ENCODE results near the gene GUCA2A. TPM values are rescaled to one million over a fixed set of nuclear protein-coding genes. Genes with fewer than 3 reads are reported as not detected.

The GUCA2A gene, protein sequence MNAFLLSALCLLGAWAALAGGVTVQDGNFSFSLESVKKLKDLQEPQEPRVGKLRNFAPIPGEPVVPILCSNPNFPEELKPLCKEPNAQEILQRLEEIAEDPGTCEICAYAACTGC
- total RNA-seq, result not detected in 2 replicates

DNA sequence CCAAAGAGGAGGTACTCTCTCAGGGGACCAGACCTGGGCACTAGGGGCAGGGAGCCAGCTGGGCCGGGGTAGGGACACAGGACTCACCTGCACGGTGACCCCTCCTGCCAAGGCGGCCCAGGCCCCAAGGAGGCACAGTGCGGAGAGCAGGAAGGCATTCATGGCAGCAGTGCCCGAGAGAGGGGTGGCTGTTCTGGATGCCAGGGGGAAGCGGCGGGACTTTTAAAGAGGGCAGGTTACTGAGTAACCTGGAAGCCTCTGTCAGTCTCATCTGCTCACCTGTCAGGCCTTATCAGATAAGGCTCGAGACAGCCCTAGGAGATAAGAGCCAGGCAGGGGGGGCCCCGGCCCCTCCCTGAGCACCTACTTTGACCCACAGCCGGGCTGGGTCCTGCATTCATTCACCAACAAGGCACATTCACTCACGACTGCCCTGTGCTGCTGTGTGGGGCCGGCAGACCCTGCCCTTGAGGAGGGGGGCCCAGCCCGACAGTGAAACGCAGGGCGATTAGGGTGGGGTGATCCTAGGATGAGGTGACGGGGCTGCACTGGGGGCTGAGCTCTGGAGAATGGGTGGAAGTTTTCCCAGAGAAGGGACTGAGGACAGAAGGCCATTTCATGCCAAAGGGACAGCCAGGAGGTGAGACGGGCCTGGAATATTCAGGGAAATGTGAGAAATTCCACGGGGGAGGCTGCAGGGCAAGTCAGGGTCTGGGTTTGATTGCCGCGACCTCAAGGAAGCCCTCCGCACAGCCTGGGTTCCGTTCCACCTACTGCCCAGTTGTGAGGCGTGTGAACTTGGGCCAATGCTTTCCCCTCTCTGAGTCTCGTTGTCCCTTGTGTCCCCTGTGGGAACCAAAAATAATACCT lies at the start of gene GUCA2A:
TSS of gene GUCA2A (minus strand) at position 195 of the 870 bp plus-strand sequence. CDS start at position 162, 33 bp downstream.

DNA sequence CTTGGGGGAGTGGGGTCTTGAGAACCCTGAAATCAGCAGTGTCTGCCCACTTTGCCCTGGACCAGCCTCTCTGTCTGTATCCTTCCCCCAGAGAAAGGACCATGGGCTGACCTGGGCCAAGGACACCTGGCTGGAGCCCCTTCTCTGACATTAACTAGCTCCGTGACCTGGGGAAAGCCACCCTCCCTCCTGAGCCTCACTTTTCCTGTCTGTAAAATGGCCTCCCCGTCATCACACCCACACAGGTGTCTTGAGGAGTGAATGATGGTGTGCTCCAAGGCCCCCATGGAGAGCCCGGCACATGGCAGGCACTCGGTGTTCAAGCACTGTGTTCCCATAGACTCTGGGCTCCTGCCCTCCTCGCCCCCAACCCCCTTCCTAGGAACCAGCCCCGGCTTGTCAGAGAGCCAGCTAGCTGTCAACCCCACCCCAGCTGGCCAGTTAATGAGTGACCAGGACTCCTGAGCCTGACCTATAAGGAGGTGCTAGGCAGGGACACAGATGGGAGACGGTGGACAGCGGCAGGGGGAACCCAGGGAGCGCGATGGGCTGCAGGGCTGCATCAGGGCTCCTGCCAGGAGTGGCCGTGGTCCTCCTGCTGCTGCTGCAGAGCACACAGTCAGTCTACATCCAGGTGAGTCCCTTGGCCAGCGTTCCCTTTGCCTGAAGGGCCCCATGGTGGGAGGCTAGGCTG lies 11.5 kb downstream of the GUCA2A start, which contains the start of gene GUCA2B:
TSS of gene GUCA2B (plus strand) at position 504 of the 694 bp plus-strand sequence. CDS start at position 545, 41 bp downstream.

Other genes with a start within 250 kb of the GUCA2A start
- gene HIVEP3, start 245.8 kb downstream of the GUCA2A start, total RNA-seq, result 0.71 and 0.92 TPM in 2 replicates
- gene GUCA2B, start 11.3 kb downstream of the GUCA2A start, total RNA-seq, result not detected in 2 replicates
- gene FOXJ3, start 170.5 kb upstream of the GUCA2A start, total RNA-seq, result 11.9 and 12.8 TPM in 2 replicates
- under 0.01 TPM in 2 replicates for gene RIMKLA, start 216.0 kb upstream of the GUCA2A start, total RNA-seq

Measured in smooth muscle cell of bladder (primary cell).